IMR-90 (cell line): ENCODE data around the gene POU6F1. TPM values are rescaled to one million over a fixed set of nuclear protein-coding genes. Genes with fewer than 3 reads are reported as not detected.

Source experiments
- ATAC-seq: fragments of 200-7000 bp; cut with Tn5 transposase; 2 replicates; pipeline ENCODE4 v1.9.1; 2020; ENCODE audit warnings: low read depth, mild to moderate bottlenecking, moderate library complexity
- BruUV-seq: library from RNA; stranded (reverse); fragments of 400-500 nt; replicated peaks from 2 replicates; lab custom pipeline; 2021; lab: Mats Ljungman, UMichigan
- CTCF ChIA-PET: fragments of 300-600 bp; formaldehyde crosslinking; extraction: SDS; loops from one replicate; lab custom pipeline; 2021; ENCODE audit warnings: antibody characterized with exemption; lab: Yijun Ruan, JAX
- POLR2A ChIA-PET: fragments of 300-600 bp; sonication (Branson Sonifier 250); formaldehyde crosslinking; loops from one replicate; lab custom pipeline; 2022; ENCODE audit warnings: antibody characterized with exemption; ENCODE audit not compliant: unreplicated experiment; lab: Charles Lee
- DNase-seq: peaks from one replicate; pipeline ENCODE4 v3.0.0; 2013
- H2AFZ ChIP-seq: replicated peaks from 2 replicates; pipeline ENCODE3; 2013; ENCODE audit warnings: low read length, mild to moderate bottlenecking; ENCODE audit not compliant: poor library complexity
- H2AK5ac ChIP-seq: 2 replicates; pipeline ENCODE4 v1.6.1; 2013; ENCODE audit warnings: low read depth, low read length, inconsistent platforms
- H2AK9ac ChIP-seq: replicated peaks from 2 replicates; pipeline ENCODE3; 2013; ENCODE audit warnings: mild to moderate bottlenecking, low read depth, low read length, moderate library complexity; ENCODE audit not compliant: poor library complexity
- H2BK120ac ChIP-seq: 2 replicates; pipeline ENCODE4 v1.6.1; 2013; ENCODE audit warnings: low read depth, low read length, inconsistent platforms
- H2BK15ac ChIP-seq: 3 replicates; pipeline ENCODE4 v1.6.1; 2013; ENCODE audit warnings: low read depth, low read length, inconsistent platforms
- H2BK20ac ChIP-seq: 2 replicates; pipeline ENCODE4 v1.6.1; 2013; ENCODE audit warnings: low read depth, mild to moderate bottlenecking, inconsistent platforms, low read length, moderate library complexity
- H2BK5ac ChIP-seq: 2 replicates; pipeline ENCODE4 v1.6.1; 2013; ENCODE audit warnings: mild to moderate bottlenecking, low read depth, low read length, inconsistent platforms; ENCODE audit not compliant: poor library complexity, severe bottlenecking
- H3K14ac ChIP-seq: replicated peaks from 2 replicates; pipeline ENCODE4 v1.6.1; 2013; ENCODE audit warnings: low read depth, low read length, inconsistent platforms
- H3K18ac ChIP-seq: 2 replicates; pipeline ENCODE4 v1.6.1; 2013; ENCODE audit warnings: low read depth, low read length, control low read depth
- H3K23ac ChIP-seq: 2 replicates; pipeline ENCODE4 v1.6.1; 2013; ENCODE audit warnings: low read depth, low read length, inconsistent platforms
- H3K27ac ChIP-seq: 2 replicates; pipeline ENCODE4 v1.5.1; 2013; ENCODE audit warnings: mild to moderate bottlenecking, control low read depth, low read length; ENCODE audit not compliant: insufficient read depth
- H3K27me3 ChIP-seq: 2 replicates; pipeline ENCODE4 v1.6.1; 2013; ENCODE audit warnings: low read length; ENCODE audit not compliant: control insufficient read depth, insufficient read depth
- H3K36me3 ChIP-seq: 2 replicates; pipeline ENCODE4 v1.6.1; 2013; ENCODE audit warnings: low read length, mixed read lengths; ENCODE audit not compliant: control insufficient read depth, insufficient read depth
- H3K4ac ChIP-seq: 2 replicates; pipeline ENCODE4 v1.6.1; 2013; ENCODE audit warnings: low read depth, low read length, inconsistent platforms
- H3K4me1 ChIP-seq: 2 replicates; pipeline ENCODE4 v1.6.1; 2013; ENCODE audit warnings: low read length, mixed read lengths; ENCODE audit not compliant: control insufficient read depth, insufficient read depth
- H3K4me2 ChIP-seq: 2 replicates; pipeline ENCODE4 v1.6.1; 2013; ENCODE audit warnings: low read depth, mild to moderate bottlenecking, control low read depth, low read length, moderate library complexity
- H3K4me3 ChIP-seq: 2 replicates; pipeline ENCODE4 v1.5.1; 2013; ENCODE audit warnings: low read depth, mild to moderate bottlenecking, control low read depth, low read length, moderate library complexity; ENCODE audit not compliant: insufficient read depth
- H3K56ac ChIP-seq: 2 replicates; pipeline ENCODE4 v1.6.1; 2013; ENCODE audit warnings: low read length, inconsistent platforms; ENCODE audit not compliant: insufficient read depth; ENCODE audit errors: extremely low read depth
- H3K79me1 ChIP-seq, 2 experiments: 2 replicates each; pipeline ENCODE4 v1.6.1; 2013; ENCODE audit warnings: low read length in 2 of 2, inconsistent platforms in 1 of 2, low read depth in 1 of 2
- H3K9ac ChIP-seq: 2 replicates; pipeline ENCODE4 v1.6.1; 2013; ENCODE audit warnings: low read depth, low read length, control low read depth
- H3K9me1 ChIP-seq: 2 replicates; pipeline ENCODE4 v1.6.1; 2013; ENCODE audit warnings: low read length, inconsistent platforms; ENCODE audit not compliant: insufficient read depth
- H3K9me3 ChIP-seq: 2 replicates; pipeline ENCODE4 v1.6.1; 2013; ENCODE audit warnings: low read length; ENCODE audit not compliant: control insufficient read depth, insufficient read depth
- H4K20me1 ChIP-seq: 2 replicates; pipeline ENCODE4 v1.6.1; 2013; ENCODE audit warnings: low read length, inconsistent platforms; ENCODE audit not compliant: insufficient read depth
- H4K5ac ChIP-seq: 2 replicates; pipeline ENCODE4 v1.6.1; 2013; ENCODE audit warnings: mild to moderate bottlenecking, low read depth, low read length, control low read depth
- H4K8ac ChIP-seq, 2 experiments: 2 replicates each; pipeline ENCODE4 v1.6.1; 2013; ENCODE audit warnings: low read depth in 2 of 2, low read length in 2 of 2, control low read depth in 1 of 2, inconsistent platforms in 1 of 2
- H4K91ac ChIP-seq: 2 replicates; pipeline ENCODE4 v1.6.1; 2013; ENCODE audit warnings: low read depth, low read length, inconsistent platforms; ENCODE audit not compliant: insufficient read depth
- BHLHE40 ChIP-seq: fragments of 150-350 bp; IDR thresholded peaks from 2 replicates; pipeline ENCODE4 v1.6.1; 2016; ENCODE audit warnings: mild to moderate bottlenecking, low read depth, low read length
- CHD1 ChIP-seq: IDR thresholded peaks from 2 replicates; pipeline ENCODE4 v1.6.1; 2012; ENCODE audit warnings: low read depth, low read length, improper control_type of control experiment
- ELK1 ChIP-seq: fragments of 150-350 bp; IDR thresholded peaks from 2 replicates; pipeline ENCODE4 v1.6.1; 2016; ENCODE audit warnings: low read depth, mild to moderate bottlenecking, low read length, moderate library complexity, borderline replicate concordance
- FOS ChIP-seq: fragments of 150-350 bp; IDR thresholded peaks from 2 replicates; pipeline ENCODE4 v1.6.1; 2016; ENCODE audit warnings: low read depth, low read length
- MAFK ChIP-seq: IDR thresholded peaks from 2 replicates; pipeline ENCODE4 v1.6.1; 2012; ENCODE audit warnings: low read depth, low read length, improper control_type of control experiment
- MAZ ChIP-seq: IDR thresholded peaks from 2 replicates; pipeline ENCODE4 v1.6.1; 2012; ENCODE audit warnings: low read depth, mild to moderate bottlenecking, low read length, improper control_type of control experiment, moderate library complexity, borderline replicate concordance
- MXI1 ChIP-seq: IDR thresholded peaks from 2 replicates; pipeline ENCODE4 v1.6.1; 2012; ENCODE audit warnings: low read depth, mild to moderate bottlenecking, low read length, moderate library complexity, borderline replicate concordance
- POLR2A ChIP-seq: IDR thresholded peaks from 2 replicates; pipeline ENCODE4 v1.6.1; 2012; ENCODE audit warnings: mild to moderate bottlenecking, low read depth, low read length
- RAD21 ChIP-seq: IDR thresholded peaks from 2 replicates; pipeline ENCODE4 v1.6.1; 2012; ENCODE audit warnings: low read length, improper control_type of control experiment
- RFX5 ChIP-seq: IDR thresholded peaks from 2 replicates; pipeline ENCODE4 v1.8.0; 2012; ENCODE audit warnings: low read depth, mild to moderate bottlenecking, low read length, moderate library complexity
- SMC3 ChIP-seq: fragments of 150-350 bp; IDR thresholded peaks from 2 replicates; pipeline ENCODE4 v1.6.1; 2016; ENCODE audit warnings: low read depth, mild to moderate bottlenecking, antibody characterized with exemption, low read length, moderate library complexity
- WGBS, 2 experiments: methylation state at CpG; one replicate each; pipeline versions ENCODE4 v1.1.5 to v1.1.7; 2013; ENCODE audit warnings: missing lambda C conversion rate in 2 of 2; ENCODE audit not compliant: insufficient read length in 1 of 2; ENCODE audit errors: extremely low coverage in 2 of 2; 5-methylcytosine and 5-hydroxymethylcytosine counted together
- dilution Hi-C: fragments of 300-500 bp; cut with HindIII; formaldehyde crosslinking; loops from one replicate; pipeline ENCODE4 v1.14.3; 2018; ENCODE audit warnings: low sequenced_read_pairs; ENCODE audit not compliant: unreplicated experiment
- in situ Hi-C: fragments of 300-500 bp; cut with MboI; formaldehyde crosslinking; loops from 3 replicates; pipeline ENCODE4 v1.14.3; 2019; ENCODE audit warnings: low sequenced_read_pairs, inconsistent platforms, mixed read lengths
- intact Hi-C: fragments of 100-400 bp; cut with micrococcal nuclease; formaldehyde crosslinking; loops from 2 replicates; pipeline ENCODE4 v1.10.0; 2022
- polyA plus RNA-seq, 3 experiments: library from polyadenylated mRNA; depleted of rRNA; stranded (reverse); fragments of >200 nt; gene quantifications; 2 replicates each; pipeline ENCODE4 v1.2.3, GENCODE V29; 2012; ENCODE audit warnings: low replicate concordance in 1 of 3
- total RNA-seq: library from RNA; depleted of rRNA; stranded (reverse); fragments of >200 nt; gene quantifications from 2 replicates; pipeline ENCODE4 v1.2.3, GENCODE V29; 2012

Gene POU6F1
- total and polyA plus RNA-seq, 2 of the 4 experiments (the other 2 are of a cell fraction): 0.90 to 3.6 TPM

DNA sequence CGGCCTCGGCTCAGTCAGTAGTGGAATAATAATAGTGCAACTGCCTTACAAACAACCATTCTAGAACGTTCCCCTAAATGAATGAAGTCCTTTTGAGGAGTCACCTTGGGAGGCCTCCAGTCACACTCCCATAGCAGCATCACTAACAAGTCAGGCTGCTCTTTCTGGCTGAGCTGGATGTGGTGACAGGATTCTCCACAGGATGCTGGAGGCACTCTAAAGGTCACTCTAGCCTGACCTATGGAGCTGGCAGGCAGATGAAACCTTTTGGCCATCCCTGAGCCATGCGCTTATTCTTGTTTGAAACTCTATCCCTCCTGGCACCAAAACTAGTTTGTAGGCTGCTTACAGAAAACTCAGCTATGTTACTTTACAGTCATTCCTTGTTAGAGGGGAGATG lies 27.0 kb downstream of the POU6F1 start:
- in situ Hi-C loops: no loop called here
- Histone ChIP-seq H3K9me1 (0 out of 2 replicates have a peak, but pooled peaks cover 2% of the 10 kb centered on the region), H4K91ac (no peak overlapping the region), H3K14ac (no peak overlapping the region), H3K18ac (no peak overlapping the region), H3K56ac (no peak overlapping the region), H2BK20ac (no peak overlapping the region), H2AK9ac (no peak overlapping the region), H3K23ac (no peak overlapping the region), H2AFZ (no peak overlapping the region), H4K8ac (no peak overlapping the region), H4K5ac (no peak overlapping the region), H3K9ac (no peak overlapping the region), H3K36me3 (peaks cover 16% of the 10 kb centered on the region), H2BK15ac (no peak overlapping the region), H3K4me1 (no peaks in the 10 kb centered on the region), H3K4me2 (no peak overlapping the region), H3K4me3 (no peak overlapping the region), H3K27me3 (no peaks in the 10 kb centered on the region), H4K20me1 (no peaks in the 10 kb centered on the region), H2AK5ac (no peak overlapping the region), H3K27ac (no peak overlapping the region), H3K79me1 (no peaks in the 10 kb centered on the region), H2BK120ac (no peak overlapping the region), H3K9me3 (no peaks in the 10 kb centered on the region), H2BK5ac (no peak overlapping the region), H3K4ac (no peak overlapping the region)
- CTCF ChIA-PET: interaction anchor here (0.6 kb wide), 1 partner anchor 16 kb away, joined by 7 read pairs; no protein-coding TSS in a partner anchor
- BruUV-seq: no TSS peak
- TF ChIP-seq FOS (no peak), POLR2A (no peak), BHLHE40 (no peak), MAZ (no peak), ELK1 (no peak), SMC3 (no peak), MXI1 (no peak), RFX5 (no peak), CHD1 (no peak), RAD21 (no peak), MAFK (no peak)
- intact Hi-C loops: no loop called here
- DNase-seq (no peak), ATAC-seq (peak; percentile 35; the same call in 1 of the 2 replicates)
- dilution Hi-C loops: no loop called here
- POLR2A ChIA-PET: interaction anchor here (0.6 kb wide), 1 partner anchor 27 kb away, joined by 14 read pairs; the partner anchor contains the start of gene POU6F1
- WGBS, 2 experiments: 100% methylated on average over 1 of the region's 4 CpGs; no CpG with 5 or more reads in 1 of the 2 experiments
